ENCODE data around the gene MTAP.

The MTAP gene

DNA sequence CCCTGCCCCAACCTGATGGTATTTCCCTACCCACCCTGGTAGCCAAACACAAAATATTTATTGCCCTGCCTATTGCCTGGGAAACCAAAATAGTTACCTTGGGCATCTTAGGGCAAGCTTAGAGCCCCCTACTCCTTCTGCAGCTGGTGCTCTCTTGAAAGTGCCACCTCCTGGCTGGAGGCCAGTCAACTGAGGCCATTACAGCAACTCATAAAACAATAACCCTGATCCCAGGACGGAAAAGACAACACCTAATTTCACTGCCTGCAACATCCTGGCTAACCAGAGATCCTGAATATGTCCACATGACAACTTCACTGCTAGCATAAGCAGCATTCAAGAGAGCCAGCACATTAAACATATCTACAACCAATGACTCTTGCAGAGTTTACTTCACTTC, 38.7 kb downstream of the MTAP start:
- FAIRE-seq (no peak), DNase-seq (ENCODE audit: insufficient read length, low spot score) (no peak)

- DNase-seq (ENCODE audit: insufficient read length, low spot score) (no peak), FAIRE-seq (no peak)
These were observed 46.2 kb downstream of the MTAP start for GRCh38 chr9:21848615-21849014.

GRCh38 chr9:21852754-21853153, 50.3 kb downstream of the MTAP start:
- DNase-seq (ENCODE audit: insufficient read length, low spot score) (no peak), FAIRE-seq (no peak)

GRCh38 chr9:21853414-21853813, 51.0 kb downstream of the MTAP start:
- no peak for FAIRE-seq
- DNase-seq (ENCODE audit: insufficient read length, low spot score), result no peak

DNA sequence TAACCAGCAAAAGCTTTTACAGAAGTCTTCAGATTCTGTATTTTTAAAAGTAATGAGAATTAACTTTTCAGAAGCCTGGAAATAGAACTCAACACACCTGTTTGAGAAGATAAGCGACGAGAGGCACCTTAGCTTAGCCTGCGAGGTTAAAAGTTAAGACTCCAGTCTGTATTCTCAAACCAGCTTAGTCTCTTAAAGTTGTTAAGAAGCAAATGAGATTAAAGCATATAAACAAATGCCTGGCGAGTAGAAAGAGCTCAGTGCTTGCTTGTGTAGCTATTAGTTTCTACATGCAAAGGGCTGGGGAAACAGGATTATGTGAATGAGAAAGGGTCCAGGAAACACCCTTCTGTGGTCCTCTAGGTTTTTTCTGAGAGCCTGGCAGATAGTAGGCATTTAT, 51.7 kb downstream of the MTAP start:
- DNase-seq (ENCODE audit: insufficient read length, low spot score), result no peak
- no peak for FAIRE-seq

DNA sequence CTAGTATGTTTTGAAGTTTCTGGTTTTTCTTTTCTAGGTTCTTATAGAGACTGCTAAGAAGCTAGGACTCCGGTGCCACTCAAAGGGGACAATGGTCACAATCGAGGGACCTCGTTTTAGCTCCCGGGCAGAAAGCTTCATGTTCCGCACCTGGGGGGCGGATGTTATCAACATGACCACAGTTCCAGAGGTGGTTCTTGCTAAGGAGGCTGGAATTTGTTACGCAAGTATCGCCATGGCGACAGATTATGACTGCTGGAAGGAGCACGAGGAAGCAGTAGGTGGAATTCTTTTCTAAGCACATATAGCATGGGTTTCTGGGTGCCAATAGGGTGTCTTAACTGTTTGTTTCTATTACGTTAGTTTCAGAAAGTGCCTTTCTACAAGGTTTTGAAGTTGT, 52.2 kb downstream of the MTAP start:
- FAIRE-seq, result no peak

DNA sequence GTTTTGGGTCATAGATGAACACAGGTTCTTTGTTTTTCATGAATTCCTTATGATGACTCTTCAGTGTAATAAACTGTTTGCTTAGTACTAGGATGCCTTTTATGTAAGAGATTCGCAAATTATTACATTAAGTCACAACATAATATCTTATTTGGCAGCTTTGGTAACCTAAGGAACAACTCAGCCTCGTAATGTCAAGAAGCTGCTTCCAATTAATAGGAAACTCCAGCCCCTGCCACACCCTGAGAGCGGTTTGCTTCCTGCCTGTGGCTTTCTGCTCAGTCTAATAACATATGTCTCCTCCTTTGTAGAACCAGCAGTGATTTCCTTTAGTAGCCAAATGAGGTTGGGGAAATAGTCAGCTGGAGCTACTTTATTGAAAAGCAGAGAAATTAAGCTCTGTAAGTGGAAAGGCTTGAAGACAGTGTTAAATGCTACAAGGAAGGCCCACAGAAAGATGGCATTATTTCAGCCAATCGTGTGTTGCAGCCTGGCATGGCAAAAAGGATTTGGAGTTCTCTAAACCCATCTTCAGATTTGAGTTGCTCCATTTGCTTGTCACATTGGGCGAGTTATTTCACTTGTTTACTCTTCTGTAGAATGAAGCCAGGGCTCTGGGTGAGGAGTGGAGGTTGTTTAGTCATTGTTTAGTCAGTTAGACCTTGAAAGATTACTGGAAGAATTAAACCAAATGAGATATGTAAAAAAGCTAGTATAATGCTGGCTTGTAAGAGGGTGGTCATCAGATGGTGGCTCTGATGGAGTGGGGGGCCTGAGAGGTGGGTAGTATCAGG, 54.1 kb downstream of the MTAP start:
- no peak for DNase-seq (ENCODE audit: insufficient read length, low spot score)
- FAIRE-seq, result no peak

More for the DNA sequence above, 52.2 kb downstream of the MTAP start:
- DNase-seq (ENCODE audit: insufficient read length, low spot score), result no peak

- no peak for FAIRE-seq
- DNase-seq (ENCODE audit: insufficient read length, low spot score), result no peak
These were observed 60.4 kb downstream of the MTAP start for GRCh38 chr9:21862871-21863270.

DNA sequence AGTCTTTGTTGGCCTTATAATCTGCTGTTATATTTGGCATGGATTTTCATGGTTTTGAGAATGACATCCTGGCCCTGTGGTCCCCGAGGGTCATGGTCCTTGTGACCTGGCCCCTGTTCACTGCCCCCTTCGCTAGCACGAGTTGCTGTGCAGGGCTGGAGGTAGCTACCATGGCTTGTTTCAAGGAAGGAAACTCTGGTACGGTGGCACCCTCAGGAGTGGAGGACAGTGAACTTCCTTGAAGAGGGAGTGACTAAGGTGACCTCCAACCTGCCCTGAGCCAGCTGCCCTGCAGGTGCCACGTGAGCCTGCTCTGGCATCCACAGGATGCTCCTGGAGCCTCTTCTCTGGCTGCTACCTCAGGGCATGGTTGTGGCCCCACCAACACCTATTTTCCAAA, 62.1 kb downstream of the MTAP start:
- FAIRE-seq (no peak), DNase-seq (ENCODE audit: insufficient read length, low spot score) (no peak)

- DNase-seq (ENCODE audit: insufficient read length, low spot score), result no peak
- no peak for FAIRE-seq
These were observed 63.9 kb downstream of the MTAP start for GRCh38 chr9:21866302-21866701.

DNA sequence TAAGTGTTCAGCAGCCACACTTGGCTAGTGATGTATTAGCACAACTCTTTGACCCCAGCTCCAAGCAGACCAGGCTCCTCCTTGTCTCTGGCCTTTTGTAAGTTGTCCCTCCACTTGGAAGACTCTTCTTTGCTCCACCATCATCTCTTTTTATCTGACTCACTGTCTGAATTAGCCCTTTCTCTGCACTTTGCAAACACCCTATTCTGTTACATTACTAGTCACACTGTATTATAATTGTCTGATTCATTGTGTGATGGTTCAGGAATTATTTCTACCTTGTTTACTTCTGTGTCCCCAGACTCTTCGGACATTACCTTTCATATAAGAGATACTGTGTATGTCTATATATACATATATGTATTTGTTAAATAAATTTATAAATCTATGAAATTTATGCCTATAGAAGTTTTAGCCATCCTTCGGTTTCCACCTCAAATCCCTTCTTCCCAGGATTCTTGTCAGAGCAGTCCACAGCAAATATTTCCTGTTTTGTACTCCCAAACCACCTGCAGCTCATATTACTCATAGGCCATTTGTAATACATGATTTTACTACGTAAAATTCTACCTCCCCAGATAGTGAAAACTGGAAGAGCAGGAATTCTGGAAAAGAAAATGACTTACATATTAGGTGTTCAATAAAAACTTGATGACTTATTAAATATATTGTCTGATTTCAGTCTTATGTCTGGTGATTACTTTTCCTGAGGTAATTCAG, 69.0 kb downstream of the MTAP start:
- no peak for DNase-seq (ENCODE audit: insufficient read length, low spot score)
- FAIRE-seq, result no peak

DNA sequence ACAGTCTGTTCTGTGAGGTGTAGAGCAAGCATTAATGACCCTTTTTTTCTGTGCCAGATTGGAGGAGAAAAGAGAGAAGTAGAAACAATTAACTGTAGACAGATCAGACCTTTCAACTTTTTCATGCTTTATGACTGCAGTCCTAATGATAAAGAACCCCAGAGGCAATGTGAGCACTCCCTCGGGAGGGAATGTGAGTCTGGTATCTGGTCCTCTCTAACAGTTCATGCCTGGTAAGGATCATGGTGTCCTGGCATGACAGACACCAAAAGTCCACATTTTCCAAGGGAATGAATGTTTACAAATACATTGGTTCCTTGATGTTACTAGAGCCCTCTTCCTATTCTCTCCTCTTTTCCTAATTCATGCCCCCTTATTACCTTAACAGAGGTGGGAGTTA, 70.3 kb downstream of the MTAP start:
- FAIRE-seq, result no peak

DNA sequence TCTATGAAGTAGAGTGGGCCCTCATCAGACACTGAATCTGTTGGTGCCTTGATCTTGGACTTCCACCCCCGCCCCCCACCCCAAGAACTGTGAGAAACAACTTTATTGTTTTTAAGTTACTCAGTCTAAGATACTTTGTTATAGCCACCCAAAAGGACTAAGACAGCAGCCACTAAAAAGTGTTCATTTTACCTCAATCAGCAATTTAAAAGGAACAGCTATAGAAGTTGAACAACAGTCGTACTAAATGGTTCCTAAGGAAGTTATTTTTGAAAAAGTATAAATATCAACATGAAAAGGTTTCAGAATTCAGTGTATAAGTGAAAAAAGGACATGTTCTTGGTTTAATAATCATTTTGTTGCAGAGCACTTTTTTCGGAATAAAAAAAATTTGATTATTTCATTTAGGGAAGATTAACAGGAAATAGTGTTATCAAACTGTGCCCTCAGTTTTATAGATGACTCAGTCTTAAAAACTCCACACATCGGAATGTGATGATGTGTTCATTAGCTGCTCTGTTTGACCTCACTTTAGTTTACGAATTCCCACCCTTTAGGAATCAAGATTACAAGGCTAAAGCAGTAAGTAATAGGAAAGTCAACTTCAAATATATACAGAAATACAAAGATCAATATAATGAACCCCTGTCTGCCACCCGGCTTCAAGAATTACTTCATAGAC, 71.2 kb downstream of the MTAP start:
- FAIRE-seq (no peak), DNase-seq (ENCODE audit: insufficient read length, low spot score) (peak; percentile 24)

More for the DNA sequence above, 70.3 kb downstream of the MTAP start:
- no peak for DNase-seq (ENCODE audit: insufficient read length, low spot score)

- no peak for DNase-seq (ENCODE audit: insufficient read length, low spot score)
- FAIRE-seq, result no peak
These were observed 73.5 kb downstream of the MTAP start for GRCh38 chr9:21875893-21876292.

DNA sequence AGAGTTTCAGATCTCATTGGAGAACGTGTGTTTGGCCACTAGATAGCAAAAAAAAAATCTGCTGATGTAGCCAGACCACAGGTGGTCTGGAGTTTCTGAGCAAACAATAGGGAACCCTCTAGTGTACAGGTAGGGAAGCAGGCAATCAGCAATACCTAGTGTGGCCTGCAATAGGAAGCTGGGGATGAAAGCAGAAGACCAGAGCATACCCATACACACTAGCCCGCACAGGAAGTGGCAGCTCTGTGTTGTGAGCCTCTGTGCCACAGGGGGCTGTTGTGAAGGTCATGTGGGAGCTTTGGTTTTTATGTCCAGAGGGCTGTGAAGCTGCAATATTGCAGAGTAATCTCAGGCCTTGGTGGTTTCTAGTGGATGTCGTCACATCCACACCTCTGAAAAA, 81.2 kb downstream of the MTAP start:
- no peak for DNase-seq (ENCODE audit: insufficient read length, low spot score)
- FAIRE-seq, result no peak

- FAIRE-seq, result no peak
- DNase-seq (ENCODE audit: insufficient read length, low spot score), result no peak
These were observed 87.2 kb downstream of the MTAP start for GRCh38 chr9:21889673-21890072.

- FAIRE-seq (no peak), DNase-seq (ENCODE audit: insufficient read length, low spot score) (no peak)
These were observed 88.3 kb downstream of the MTAP start for GRCh38 chr9:21890696-21891095.

DNA sequence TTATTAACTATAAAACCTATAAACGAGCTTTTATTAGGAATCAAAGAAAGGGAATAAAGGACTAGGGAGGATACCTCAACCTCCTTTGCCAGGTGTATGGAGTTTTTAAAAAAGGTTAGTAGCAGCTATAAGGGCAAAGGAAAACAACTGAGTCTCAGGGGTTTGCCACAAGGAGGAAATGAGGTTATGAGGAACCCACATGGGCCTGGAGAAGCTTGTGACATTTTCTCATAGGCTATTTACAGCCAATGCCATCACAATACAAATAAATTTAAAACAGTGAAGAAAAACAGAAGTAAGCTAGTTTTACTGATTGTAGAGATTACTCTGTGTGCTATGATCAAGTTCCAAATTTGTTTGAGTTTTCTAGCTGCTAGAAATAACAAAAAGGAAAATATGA, 99.1 kb downstream of the MTAP start:
- FAIRE-seq, result no peak

GRCh38 chr9:21902136-21902535, 99.7 kb downstream of the MTAP start:
- FAIRE-seq, result no peak
- DNase-seq (ENCODE audit: insufficient read length, low spot score), result no peak

More for the DNA sequence above, 99.1 kb downstream of the MTAP start:
- no peak for DNase-seq (ENCODE audit: insufficient read length, low spot score)

GRCh38 chr9:21903380-21903965, 101.0 kb downstream of the MTAP start:
- FAIRE-seq (no peak), DNase-seq (ENCODE audit: insufficient read length, low spot score) (no peak)

DNA sequence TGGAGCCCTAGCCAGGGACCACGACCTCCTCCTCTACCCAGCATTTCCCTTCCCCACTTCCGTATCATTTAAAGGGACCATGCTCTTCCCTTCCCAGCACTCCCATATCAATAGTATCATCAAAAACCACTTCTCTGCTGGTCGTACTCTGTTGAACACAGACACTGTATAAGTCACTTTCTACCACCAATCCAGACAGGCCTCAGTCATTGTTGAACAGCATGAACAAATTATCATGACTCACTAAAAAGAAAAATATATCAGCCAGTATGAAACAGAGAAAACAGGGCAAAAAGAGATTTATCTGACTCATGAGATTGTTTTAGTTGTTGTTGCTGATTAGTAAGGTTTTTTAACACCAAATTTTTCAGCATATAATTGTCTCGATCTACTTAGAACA, 101.9 kb downstream of the MTAP start:
- no peak for FAIRE-seq
- no peak for DNase-seq (ENCODE audit: insufficient read length, low spot score)
